ENCODE data around the gene ZHX3. TPM values are rescaled to one million over a fixed set of nuclear protein-coding genes. Genes with fewer than 3 reads are reported as not detected.

The ZHX3 gene
- total and polyA plus RNA-seq, 10 of the 15 experiments (the other 5 are each of a cell fraction or from before 2014, with no cell fraction given), result 1.3 to 14.0 (median 5.0) TPM

DNA sequence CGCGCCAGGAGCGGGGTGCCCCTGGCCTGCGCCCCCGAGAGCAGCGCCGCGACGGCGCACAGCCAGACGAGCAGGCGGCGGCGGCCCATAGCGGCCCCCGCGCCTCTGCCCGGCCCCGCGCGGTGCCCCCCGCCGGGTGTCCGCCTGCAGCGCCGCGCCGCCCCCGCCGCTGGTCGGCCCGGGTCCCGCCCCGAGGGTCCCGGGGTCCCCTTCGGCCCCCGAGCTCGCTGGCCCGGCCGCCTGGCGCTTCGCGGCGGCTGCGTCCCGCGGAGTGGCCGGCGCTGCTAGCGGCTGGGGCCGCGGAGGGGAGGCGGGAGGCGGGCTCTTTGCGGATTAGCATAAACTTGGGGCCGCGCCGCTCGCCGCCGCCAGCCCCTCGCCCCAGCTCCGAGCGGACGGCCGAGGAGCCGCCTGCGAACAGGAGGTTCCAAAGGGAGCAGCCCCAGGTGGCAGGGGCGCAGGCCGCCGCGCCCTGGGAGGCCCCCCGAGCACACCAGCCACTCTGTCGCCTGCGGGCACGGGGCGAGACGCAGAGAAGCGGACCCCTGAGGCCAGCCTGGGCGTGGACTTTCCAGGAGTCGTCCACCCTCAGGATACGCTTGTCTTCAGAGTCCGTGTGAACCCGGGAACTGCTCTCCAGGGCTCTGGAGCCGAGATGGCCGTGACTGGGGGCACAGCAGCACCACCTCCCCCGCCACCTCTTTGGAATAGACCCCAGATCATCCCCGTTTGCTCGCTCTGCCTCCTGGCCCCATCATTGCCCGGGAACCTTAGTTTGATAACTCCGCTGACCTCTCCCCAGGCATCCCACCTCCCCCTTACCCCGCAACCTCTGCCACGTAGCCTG is 49.2 kb upstream of the ZHX3 start, which contains the start of gene EMILIN3:
Gene EMILIN3 (minus strand): TSS at position 273 of the 847 bp plus-strand sequence. CDS start 184 bp downstream, at position 89.
- no TSS peak for BruUV-seq (replicated peaks)
- RAD21 ChIA-PET (ENCODE audit: unreplicated experiment), result no interaction called here

More for the DNA sequence above, 49.2 kb upstream of the ZHX3 start, which contains the start of gene EMILIN3:
- ChIA-PET POLR2A (no interaction called here), SMC1A (ENCODE audit: uncharacterized antibody, unreplicated experiment) (no interaction called here), CTCF (no interaction called here)
- H3K27ac ChIP-seq (ENCODE audit: control insufficient read depth, insufficient read depth), result no peak within 1 kb of the TSS
- no peak within 1 kb of the TSS for H2AFZ ChIP-seq (ENCODE audit: control insufficient read depth, low read depth, low read length)
- no peaks in the 10 kb centered on the region for H3K36me3 ChIP-seq (ENCODE audit: control insufficient read depth in 2 of 2, insufficient read depth in 2 of 2, low read length in 1 of 2)
- H3K4me2 ChIP-seq (ENCODE audit: control insufficient read depth, insufficient read depth), result no peak within 1 kb of the TSS
- TF ChIP-seq SIX5 (IDR thresholded peaks at IDR 0.05; ENCODE audit: low read depth, low read length, severe bottlenecking) (no peak), MTA3 (IDR thresholded peaks at IDR 0.05; ENCODE audit: borderline replicate concordance, low read length) (no peak), E2F8 (IDR thresholded peaks at IDR 0.05; ENCODE audit: low read depth, partially characterized antibody) (no peak), ZZZ3 (IDR thresholded peaks at IDR 0.05; ENCODE audit: control insufficient read depth, insufficient read length, low read depth) (no peak), NR2C1 (IDR thresholded peaks at IDR 0.05) (no peak)
- TF ChIP-seq, protein P1, sequence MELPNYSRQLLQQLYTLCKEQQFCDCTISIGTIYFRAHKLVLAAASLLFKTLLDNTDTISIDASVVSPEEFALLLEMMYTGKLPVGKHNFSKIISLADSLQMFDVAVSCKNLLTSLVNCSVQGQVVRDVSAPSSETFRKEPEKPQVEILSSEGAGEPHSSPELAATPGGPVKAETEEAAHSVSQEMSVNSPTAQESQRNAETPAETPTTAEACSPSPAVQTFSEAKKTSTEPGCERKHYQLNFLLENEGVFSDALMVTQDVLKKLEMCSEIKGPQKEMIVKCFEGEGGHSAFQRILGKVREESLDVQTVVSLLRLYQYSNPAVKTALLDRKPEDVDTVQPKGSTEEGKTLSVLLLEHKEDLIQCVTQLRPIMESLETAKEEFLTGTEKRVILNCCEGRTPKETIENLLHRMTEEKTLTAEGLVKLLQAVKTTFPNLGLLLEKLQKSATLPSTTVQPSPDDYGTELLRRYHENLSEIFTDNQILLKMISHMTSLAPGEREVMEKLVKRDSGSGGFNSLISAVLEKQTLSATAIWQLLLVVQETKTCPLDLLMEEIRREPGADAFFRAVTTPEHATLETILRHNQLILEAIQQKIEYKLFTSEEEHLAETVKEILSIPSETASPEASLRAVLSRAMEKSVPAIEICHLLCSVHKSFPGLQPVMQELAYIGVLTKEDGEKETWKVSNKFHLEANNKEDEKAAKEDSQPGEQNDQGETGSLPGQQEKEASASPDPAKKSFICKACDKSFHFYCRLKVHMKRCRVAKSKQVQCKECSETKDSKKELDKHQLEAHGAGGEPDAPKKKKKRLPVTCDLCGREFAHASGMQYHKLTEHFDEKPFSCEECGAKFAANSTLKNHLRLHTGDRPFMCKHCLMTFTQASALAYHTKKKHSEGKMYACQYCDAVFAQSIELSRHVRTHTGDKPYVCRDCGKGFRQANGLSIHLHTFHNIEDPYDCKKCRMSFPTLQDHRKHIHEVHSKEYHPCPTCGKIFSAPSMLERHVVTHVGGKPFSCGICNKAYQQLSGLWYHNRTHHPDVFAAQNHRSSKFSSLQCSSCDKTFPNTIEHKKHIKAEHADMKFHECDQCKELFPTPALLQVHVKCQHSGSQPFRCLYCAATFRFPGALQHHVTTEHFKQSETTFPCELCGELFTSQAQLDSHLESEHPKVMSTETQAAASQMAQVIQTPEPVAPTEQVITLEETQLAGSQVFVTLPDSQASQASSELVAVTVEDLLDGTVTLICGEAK (IDR thresholded peaks at IDR 0.05; ENCODE audit: borderline replicate concordance), result no peak
- intact Hi-C loops (cut with micrococcal nuclease; ENCODE audit: unreplicated experiment) (no loop called here), in situ Hi-C loops (cut with MboI) (no loop called here)
- no peak within 1 kb of the TSS for H3K4me3 ChIP-seq
- FAIRE-seq, result no peak
- whole genome bisulfite sequencing (ENCODE audit: insufficient coverage, insufficient replicate concordance, low lambda C conversion rate, missing lambda C conversion rate), result 17% methylated on average over 52 of the region's 93 CpGs
- no peaks in the 10 kb centered on the region for H4K20me1 ChIP-seq (ENCODE audit: control insufficient read depth, insufficient read depth)
- DNase-seq (ENCODE audit: low read depth, low spot score), result no peak
- no peaks in the 10 kb centered on the region for H3K79me2 ChIP-seq (ENCODE audit: control insufficient read depth, insufficient read depth, low read length)
- peaks cover 14% of the 10 kb centered on the region for H3K4me1 ChIP-seq (ENCODE audit: control insufficient read depth, insufficient read depth, low read length)
- H3K9me3 ChIP-seq (replicated peaks; ENCODE audit: control insufficient read depth, insufficient read depth, low read length), result no peaks in the 10 kb centered on the region
- no peak within 1 kb of the TSS for H3K9ac ChIP-seq (ENCODE audit: control insufficient read depth, insufficient read depth, low read length)
- no peak for ATAC-seq
- peaks cover 0 to 15% of the 10 kb centered on the region in 2 experiments for H3K27me3 ChIP-seq (replicated peaks in 1 of 2; ENCODE audit: control insufficient read depth in 2 of 2, insufficient read depth in 2 of 2, low read length in 1 of 2)
